Fibroblast of lung (primary cell): ENCODE results near the gene RIN3. TPM values are rescaled to one million over a fixed set of nuclear protein-coding genes. Genes with fewer than 3 reads are reported as not detected.
A peak's percentile ranks its signal among the peaks of the same experiment; 100 is the strongest.

ENCODE experiments used
- DNase-seq, 2 donors: peaks; one replicate each; pipeline versions ENCODE4 v3.0.0 to v3.0.0-alpha.2; 2010; ENCODE audit warnings: low read depth in 2 of 2
- H2AFZ ChIP-seq: 2 replicates; pipeline ENCODE4 v1.5.1; 2012; ENCODE audit warnings: low read length, control low read depth, inconsistent platforms
- H3K27ac ChIP-seq: 2 replicates; pipeline ENCODE4 v1.5.1; 2011; ENCODE audit warnings: low read length, control low read depth; ENCODE audit not compliant: insufficient read depth
- H3K27me3 ChIP-seq: 2 replicates; pipeline ENCODE4 v1.5.1; 2011; ENCODE audit warnings: mild to moderate bottlenecking, low read length; ENCODE audit not compliant: control insufficient read depth, insufficient read depth
- H3K36me3 ChIP-seq: 2 replicates; pipeline ENCODE4 v1.5.1; 2011; ENCODE audit warnings: low read length; ENCODE audit not compliant: control insufficient read depth, insufficient read depth
- H3K4me1 ChIP-seq: 2 replicates; pipeline ENCODE4 v1.5.1; 2011; ENCODE audit warnings: low read length; ENCODE audit not compliant: control insufficient read depth, insufficient read depth; ENCODE audit errors: extremely low read depth
- H3K4me2 ChIP-seq: 2 replicates; pipeline ENCODE4 v1.5.1; 2011; ENCODE audit warnings: low read length, control low read depth; ENCODE audit not compliant: insufficient read depth; ENCODE audit errors: extremely low read depth
- H3K4me3 ChIP-seq, 4 experiments: fragments of 200-600 bp in 1 of 4; sonication (generic) in 1 of 4; replicated peaks in 1 of 4; 2 replicates each; pipeline ENCODE4 v1.5.1; 2011 to 2016; ENCODE audit warnings: low read length in 4 of 4, low read depth in 3 of 4, mild to moderate bottlenecking in 3 of 4, control low read depth in 2 of 4, inconsistent platforms in 1 of 4, mixed read lengths in 1 of 4; ENCODE audit not compliant: insufficient read depth in 1 of 4; ENCODE audit errors: control extremely low read depth in 1 of 4
- H3K79me2 ChIP-seq: 2 replicates; pipeline ENCODE4 v1.5.1; 2012; ENCODE audit warnings: mild to moderate bottlenecking, low read length, inconsistent platforms; ENCODE audit not compliant: control insufficient read depth, insufficient read depth
- H3K9ac ChIP-seq: 2 replicates; pipeline ENCODE4 v1.5.1; 2011; ENCODE audit warnings: mild to moderate bottlenecking, low read length, control low read depth; ENCODE audit not compliant: insufficient read depth
- H3K9me3 ChIP-seq: 2 replicates; pipeline ENCODE4 v1.5.1; 2012; ENCODE audit warnings: low read depth, low read length; ENCODE audit not compliant: control insufficient read depth, insufficient read depth
- H4K20me1 ChIP-seq: 2 replicates; pipeline ENCODE4 v1.5.1; 2011; ENCODE audit warnings: low read length; ENCODE audit not compliant: control insufficient read depth, insufficient read depth; ENCODE audit errors: extremely low read depth
- EZH2 ChIP-seq: IDR thresholded peaks from 2 replicates; pipeline ENCODE4 v1.5.1; 2012; ENCODE audit warnings: low read length, control low read depth, mild to moderate bottlenecking; ENCODE audit errors: missing control alignments
- polyA plus RNA-seq, 2 donors: library from polyadenylated mRNA; depleted of rRNA in 1 of 2; stranded (reverse) in 1 of 2; unstranded in 1 of 2; fragments of >200 nt; gene quantifications; 2 replicates each; pipeline ENCODE4 v1.2.1, GENCODE V29; 2011 to 2012; ENCODE audit warnings: missing spikeins in 1 of 2
- total RNA-seq: library from RNA; depleted of rRNA; stranded (reverse); fragments of >200 nt; gene quantifications from 2 replicates; pipeline ENCODE4 v1.2.1, GENCODE V29; 2014
- TF ChIP-seq, protein P1 (sequence below), 2 donors: IDR thresholded peaks in 1 of 2; conservative IDR thresholded peaks in 1 of 2; 1 replicate in 1 of 2; 2 replicates in 1 of 2; pipeline ENCODE4 v1.5.1; 2011 to 2012; ENCODE audit warnings: low read length in 2 of 2, control low read depth in 1 of 2, inconsistent platforms in 1 of 2, low read depth in 1 of 2, mild to moderate bottlenecking in 1 of 2

RIN3 gene
- total and polyA plus RNA-seq, 2 donors (not counting 1 experiment from before 2014, with no cell fraction given), result 8.9 to 9.2 TPM

DNA sequence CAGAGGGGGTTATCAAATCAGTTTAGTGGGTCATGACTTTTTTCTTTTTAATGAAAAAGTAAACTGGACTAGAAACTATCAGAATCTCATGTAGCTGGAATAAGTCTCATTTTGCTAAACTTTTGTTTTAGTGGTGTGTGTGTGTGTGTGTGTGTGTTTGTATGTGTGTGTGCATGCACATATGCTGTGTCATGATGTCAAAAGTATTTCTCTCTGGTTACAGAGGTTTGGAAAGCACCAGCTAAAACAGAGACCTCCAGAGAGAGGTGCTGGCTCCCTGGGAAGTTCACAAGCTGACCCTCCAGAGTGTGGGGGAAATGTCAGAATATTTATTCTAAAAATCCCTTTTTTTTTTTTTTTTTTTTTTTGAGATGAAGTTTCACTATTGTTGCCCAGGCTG lies 120.1 kb downstream of the RIN3 start:
- Histone ChIP-seq H3K9me3 (no peaks in the 10 kb centered on the region), H4K20me1 (no peaks in the 10 kb centered on the region), H3K27ac (no peak overlapping the region), H3K4me2 (no peak overlapping the region), H3K4me3 (no peak overlapping the region), H2AFZ (no peak overlapping the region), H3K27me3 (no peaks in the 10 kb centered on the region), H3K36me3 (peaks cover 2% of the 10 kb centered on the region), H3K9ac (no peak overlapping the region), H3K79me2 (no peaks in the 10 kb centered on the region), H3K4me1 (peaks cover 4% of the 10 kb centered on the region)
- DNase-seq, result peak; percentile 28 to 66
- TF ChIP-seq, protein P1, sequence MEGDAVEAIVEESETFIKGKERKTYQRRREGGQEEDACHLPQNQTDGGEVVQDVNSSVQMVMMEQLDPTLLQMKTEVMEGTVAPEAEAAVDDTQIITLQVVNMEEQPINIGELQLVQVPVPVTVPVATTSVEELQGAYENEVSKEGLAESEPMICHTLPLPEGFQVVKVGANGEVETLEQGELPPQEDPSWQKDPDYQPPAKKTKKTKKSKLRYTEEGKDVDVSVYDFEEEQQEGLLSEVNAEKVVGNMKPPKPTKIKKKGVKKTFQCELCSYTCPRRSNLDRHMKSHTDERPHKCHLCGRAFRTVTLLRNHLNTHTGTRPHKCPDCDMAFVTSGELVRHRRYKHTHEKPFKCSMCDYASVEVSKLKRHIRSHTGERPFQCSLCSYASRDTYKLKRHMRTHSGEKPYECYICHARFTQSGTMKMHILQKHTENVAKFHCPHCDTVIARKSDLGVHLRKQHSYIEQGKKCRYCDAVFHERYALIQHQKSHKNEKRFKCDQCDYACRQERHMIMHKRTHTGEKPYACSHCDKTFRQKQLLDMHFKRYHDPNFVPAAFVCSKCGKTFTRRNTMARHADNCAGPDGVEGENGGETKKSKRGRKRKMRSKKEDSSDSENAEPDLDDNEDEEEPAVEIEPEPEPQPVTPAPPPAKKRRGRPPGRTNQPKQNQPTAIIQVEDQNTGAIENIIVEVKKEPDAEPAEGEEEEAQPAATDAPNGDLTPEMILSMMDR (conservative IDR thresholded peaks at IDR 0.05 in 1 of 2, IDR thresholded peaks at IDR 0.05 in 1 of 2; ENCODE audit: low read depth in 1 of 2, low read length in 2 of 2), result no peak
- TF ChIP-seq EZH2, result no peak

DNA sequence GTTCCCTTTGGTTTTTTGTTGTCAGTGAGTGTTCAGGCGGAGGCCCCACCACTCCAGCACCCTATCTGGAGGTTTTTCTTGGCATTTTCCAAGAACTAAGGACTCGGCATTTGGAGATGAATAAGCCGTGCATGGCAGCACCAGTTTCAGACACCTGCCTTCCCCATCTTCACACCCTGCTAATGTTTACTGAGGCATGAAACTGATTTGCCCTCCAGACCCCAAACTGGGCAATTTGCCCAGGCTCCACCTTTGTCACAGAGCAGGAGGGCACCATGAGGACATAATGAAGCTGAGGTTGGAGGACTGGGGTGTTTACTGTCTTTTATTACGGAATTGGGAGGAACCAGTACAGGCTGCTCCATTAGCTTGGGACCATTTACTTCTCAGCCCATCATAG lies 121.5 kb downstream of the RIN3 start:
- Histone ChIP-seq H3K27ac (no peak overlapping the region), H3K4me1 (peaks cover 4% of the 10 kb centered on the region), H3K4me3 (no peak overlapping the region), H3K4me2 (no peak overlapping the region), H3K9me3 (no peaks in the 10 kb centered on the region), H2AFZ (no peak overlapping the region), H3K79me2 (no peaks in the 10 kb centered on the region), H3K36me3 (peaks cover under 1% of the 10 kb centered on the region), H4K20me1 (no peaks in the 10 kb centered on the region), H3K27me3 (no peaks in the 10 kb centered on the region), H3K9ac (no peak overlapping the region)
- no peak for DNase-seq
- TF ChIP-seq, protein P1 (conservative IDR thresholded peaks at IDR 0.05 in 1 of 2, IDR thresholded peaks at IDR 0.05 in 1 of 2; ENCODE audit: low read depth in 1 of 2, low read length in 2 of 2), result no peak
- no peak for TF ChIP-seq EZH2

DNA sequence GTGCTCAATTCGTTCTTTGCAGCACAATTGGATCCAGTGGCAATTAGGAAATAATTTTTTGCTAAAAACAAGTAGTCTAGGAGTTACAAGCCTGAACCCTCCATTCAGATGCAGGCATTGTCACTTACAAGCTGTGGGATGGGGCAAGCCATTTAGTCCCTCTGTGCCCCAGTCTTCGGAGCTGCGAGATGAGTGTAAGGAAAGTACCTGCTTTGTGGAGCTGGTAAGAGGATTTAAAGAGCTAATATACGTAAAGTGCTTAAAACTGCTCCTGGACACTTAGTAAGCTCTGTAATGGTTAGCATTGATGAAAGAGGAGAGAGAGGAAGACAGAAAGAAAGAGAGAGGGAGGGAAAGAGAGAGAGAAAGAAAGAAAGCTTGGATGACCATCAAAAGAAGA lies 122.3 kb downstream of the RIN3 start:
- H3K79me2 ChIP-seq, result no peaks in the 10 kb centered on the region
- H2AFZ ChIP-seq, result no peak overlapping the region
- no peak overlapping the region for H3K4me2 ChIP-seq
- TF ChIP-seq, protein P1 (conservative IDR thresholded peaks at IDR 0.05 in 1 of 2, IDR thresholded peaks at IDR 0.05 in 1 of 2; ENCODE audit: low read depth in 1 of 2, low read length in 2 of 2), result no peak
- TF ChIP-seq EZH2, result no peak
- no peak overlapping the region for H3K4me3 ChIP-seq
- no peaks in the 10 kb centered on the region for H3K9me3 ChIP-seq
- no peak overlapping the region for H3K27ac ChIP-seq
- H3K36me3 ChIP-seq, result no peaks in the 10 kb centered on the region
- no peaks in the 10 kb centered on the region for H3K27me3 ChIP-seq
- no peak overlapping the region for H3K9ac ChIP-seq
- no peaks in the 10 kb centered on the region for H4K20me1 ChIP-seq
- no peak for DNase-seq
- peaks cover 4% of the 10 kb centered on the region for H3K4me1 ChIP-seq
